NB4 (cell line): ENCODE results near the gene HBS1L.

ENCODE experiments used
- MYC ChIP-seq: IDR thresholded peaks from 2 replicates; pipeline ENCODE4 v1.6.1; 2011; ENCODE audit warnings: low read depth, low read length
- TF ChIP-seq, protein P1 (sequence below): IDR thresholded peaks from one replicate; pipeline ENCODE4 v1.5.1; 2012; ENCODE audit warnings: low read depth, low read length

DNA sequence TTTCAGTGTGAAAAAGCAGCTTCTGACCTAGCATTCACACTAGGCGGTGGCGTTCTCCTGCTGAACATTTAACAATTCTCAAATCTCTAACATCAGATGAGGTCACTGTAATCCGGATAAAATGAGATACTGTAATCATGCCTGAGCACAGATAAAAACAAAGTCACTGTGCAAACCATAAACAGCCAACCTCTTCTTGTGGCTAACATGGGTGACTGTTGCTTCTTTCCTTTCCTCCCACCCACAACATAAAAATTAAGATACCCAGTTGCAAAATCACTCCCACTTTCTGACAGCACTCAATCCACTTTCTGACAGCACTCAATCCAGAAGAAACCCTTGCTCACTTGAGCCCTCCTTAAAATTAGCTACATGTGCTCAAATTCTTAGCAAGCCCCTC, 93.3 kb downstream of the HBS1L start:
- TF ChIP-seq, protein P1, sequence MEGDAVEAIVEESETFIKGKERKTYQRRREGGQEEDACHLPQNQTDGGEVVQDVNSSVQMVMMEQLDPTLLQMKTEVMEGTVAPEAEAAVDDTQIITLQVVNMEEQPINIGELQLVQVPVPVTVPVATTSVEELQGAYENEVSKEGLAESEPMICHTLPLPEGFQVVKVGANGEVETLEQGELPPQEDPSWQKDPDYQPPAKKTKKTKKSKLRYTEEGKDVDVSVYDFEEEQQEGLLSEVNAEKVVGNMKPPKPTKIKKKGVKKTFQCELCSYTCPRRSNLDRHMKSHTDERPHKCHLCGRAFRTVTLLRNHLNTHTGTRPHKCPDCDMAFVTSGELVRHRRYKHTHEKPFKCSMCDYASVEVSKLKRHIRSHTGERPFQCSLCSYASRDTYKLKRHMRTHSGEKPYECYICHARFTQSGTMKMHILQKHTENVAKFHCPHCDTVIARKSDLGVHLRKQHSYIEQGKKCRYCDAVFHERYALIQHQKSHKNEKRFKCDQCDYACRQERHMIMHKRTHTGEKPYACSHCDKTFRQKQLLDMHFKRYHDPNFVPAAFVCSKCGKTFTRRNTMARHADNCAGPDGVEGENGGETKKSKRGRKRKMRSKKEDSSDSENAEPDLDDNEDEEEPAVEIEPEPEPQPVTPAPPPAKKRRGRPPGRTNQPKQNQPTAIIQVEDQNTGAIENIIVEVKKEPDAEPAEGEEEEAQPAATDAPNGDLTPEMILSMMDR, result no peak
- TF ChIP-seq MYC, result no peak
